Epithelial cell of esophagus (primary cell): ENCODE data around the gene RALBP1.
"Not testable (repeated sequence)": the region's sequence is repeated elsewhere in the genome, so short reads cannot be mapped to it uniquely, and the experiment has no call there.

Source experiments
- DNase-seq: peaks from one replicate; pipeline ENCODE4 v3.0.0; 2010; ENCODE audit warnings: low read depth
- H3K4me3 ChIP-seq: 2 replicates; pipeline ENCODE4 v1.5.1; 2011; ENCODE audit warnings: mild to moderate bottlenecking, low read length, control low read depth
- TF ChIP-seq, protein P1 (sequence below): IDR thresholded peaks from 2 replicates; pipeline ENCODE4 v1.5.1; 2011; ENCODE audit warnings: low read depth, mild to moderate bottlenecking, low read length, control low read depth, inconsistent platforms; ENCODE audit not compliant: insufficient read depth; ENCODE audit errors: missing control alignments

Gene RALBP1

GRCh38 chr18:9475643-9476591, 604 bp downstream of the RALBP1 start:
- H3K4me3 ChIP-seq, result peak overlapping the region; percentile 83
- TF ChIP-seq, protein P1, sequence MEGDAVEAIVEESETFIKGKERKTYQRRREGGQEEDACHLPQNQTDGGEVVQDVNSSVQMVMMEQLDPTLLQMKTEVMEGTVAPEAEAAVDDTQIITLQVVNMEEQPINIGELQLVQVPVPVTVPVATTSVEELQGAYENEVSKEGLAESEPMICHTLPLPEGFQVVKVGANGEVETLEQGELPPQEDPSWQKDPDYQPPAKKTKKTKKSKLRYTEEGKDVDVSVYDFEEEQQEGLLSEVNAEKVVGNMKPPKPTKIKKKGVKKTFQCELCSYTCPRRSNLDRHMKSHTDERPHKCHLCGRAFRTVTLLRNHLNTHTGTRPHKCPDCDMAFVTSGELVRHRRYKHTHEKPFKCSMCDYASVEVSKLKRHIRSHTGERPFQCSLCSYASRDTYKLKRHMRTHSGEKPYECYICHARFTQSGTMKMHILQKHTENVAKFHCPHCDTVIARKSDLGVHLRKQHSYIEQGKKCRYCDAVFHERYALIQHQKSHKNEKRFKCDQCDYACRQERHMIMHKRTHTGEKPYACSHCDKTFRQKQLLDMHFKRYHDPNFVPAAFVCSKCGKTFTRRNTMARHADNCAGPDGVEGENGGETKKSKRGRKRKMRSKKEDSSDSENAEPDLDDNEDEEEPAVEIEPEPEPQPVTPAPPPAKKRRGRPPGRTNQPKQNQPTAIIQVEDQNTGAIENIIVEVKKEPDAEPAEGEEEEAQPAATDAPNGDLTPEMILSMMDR, result no peak
- peak; percentile 43 for DNase-seq

DNA sequence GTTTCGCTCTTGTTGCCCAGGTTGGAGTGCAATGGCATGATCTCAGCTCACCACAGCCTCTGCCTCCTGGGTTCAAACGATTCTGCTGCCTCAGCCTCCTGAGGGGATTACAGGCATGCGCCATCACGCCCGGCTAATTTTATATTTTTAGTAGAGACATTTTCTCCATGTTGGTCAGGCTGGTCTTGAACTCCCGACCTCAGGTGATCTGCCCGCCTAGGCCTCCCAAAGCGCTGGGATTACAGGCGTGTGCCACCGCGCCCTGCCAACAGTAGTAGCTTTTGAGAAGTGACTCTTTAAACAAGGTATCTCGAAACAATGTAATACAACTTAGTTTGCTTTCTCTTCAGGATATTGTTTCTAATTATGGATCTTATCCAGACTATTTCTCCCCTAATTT, 1.6 kb downstream of the RALBP1 start:
- H3K4me3 ChIP-seq, result peak overlapping the region; percentile 83
- DNase-seq, result not testable (repeated sequence)

GRCh38 chr18:9477509-9477908, 2.2 kb downstream of the RALBP1 start:
- H3K4me3 ChIP-seq, result no peak overlapping the region
- no peak for DNase-seq
- TF ChIP-seq, protein P1, result no peak

- TF ChIP-seq, protein P1, result no peak
- H3K4me3 ChIP-seq, result no peak overlapping the region
- DNase-seq, result no peak
Measured at GRCh38 chr18:9478545-9478944, 3.2 kb downstream of the RALBP1 start.

GRCh38 chr18:9482790-9483189, 7.5 kb downstream of the RALBP1 start:
- DNase-seq, result no peak
- TF ChIP-seq, protein P1, result no peak
- no peak overlapping the region for H3K4me3 ChIP-seq

DNA sequence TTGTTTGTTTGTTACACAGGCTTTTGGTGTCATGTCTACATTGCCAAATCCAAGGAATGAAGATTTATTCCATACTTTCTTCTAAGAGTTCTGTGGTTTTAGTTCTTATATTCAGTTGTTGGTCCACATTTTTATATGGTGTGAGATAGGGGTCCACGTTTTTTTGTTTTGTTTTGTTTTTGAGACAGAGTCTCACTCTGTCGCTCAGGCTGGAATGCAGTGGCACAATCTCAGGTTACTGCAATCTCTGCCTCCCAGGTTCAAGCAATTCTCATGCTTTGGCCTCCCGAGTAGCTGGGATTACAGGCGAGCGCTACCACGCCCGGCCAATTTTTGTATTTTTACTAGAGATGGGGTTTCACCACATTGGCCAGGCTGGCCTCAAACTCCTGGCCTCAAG, 8.2 kb downstream of the RALBP1 start:
- H3K4me3 ChIP-seq, result no peak overlapping the region
- TF ChIP-seq, protein P1, result no peak
- DNase-seq, result no peak

- not testable (repeated sequence) for H3K4me3 ChIP-seq, DNase-seq
Measured at GRCh38 chr18:9484856-9485255, 9.5 kb downstream of the RALBP1 start.

DNA sequence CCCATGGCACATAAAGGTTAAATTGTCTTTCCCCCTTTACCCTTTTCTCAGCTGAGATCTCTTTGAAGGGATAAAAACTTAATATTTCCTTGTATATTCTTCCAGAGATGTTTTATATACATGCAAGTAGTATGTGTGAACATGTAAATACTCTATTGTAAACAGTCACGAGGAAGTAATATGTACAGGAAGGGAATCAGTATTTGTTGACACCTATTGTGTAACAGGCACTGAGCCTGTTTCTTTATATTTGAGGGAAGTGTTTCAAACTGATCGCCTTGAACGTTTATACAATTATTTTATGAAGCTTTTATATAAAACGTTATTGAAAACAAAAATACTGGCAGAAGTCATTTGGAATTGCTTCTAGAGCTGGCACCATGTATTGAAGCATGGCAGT, 13.2 kb downstream of the RALBP1 start:
- H3K4me3 ChIP-seq, result no peak overlapping the region
- TF ChIP-seq, protein P1, result no peak
- DNase-seq, result peak; percentile 34
